Effector CD4-positive, alpha-beta T cell (primary cell): ENCODE results near the gene LHCGR. TPM values are rescaled to one million over a fixed set of nuclear protein-coding genes. Genes with fewer than 3 reads are reported as not detected.

Experiments
- DNase-seq: peaks from one replicate; pipeline ENCODE4 v3.0.0-alpha.2; 2020
- total RNA-seq: gene quantifications from one replicate; lab custom pipeline; 2026; lab: John Stamatoyannopoulos, UW

LHCGR gene
- not detected for total RNA-seq

DNA sequence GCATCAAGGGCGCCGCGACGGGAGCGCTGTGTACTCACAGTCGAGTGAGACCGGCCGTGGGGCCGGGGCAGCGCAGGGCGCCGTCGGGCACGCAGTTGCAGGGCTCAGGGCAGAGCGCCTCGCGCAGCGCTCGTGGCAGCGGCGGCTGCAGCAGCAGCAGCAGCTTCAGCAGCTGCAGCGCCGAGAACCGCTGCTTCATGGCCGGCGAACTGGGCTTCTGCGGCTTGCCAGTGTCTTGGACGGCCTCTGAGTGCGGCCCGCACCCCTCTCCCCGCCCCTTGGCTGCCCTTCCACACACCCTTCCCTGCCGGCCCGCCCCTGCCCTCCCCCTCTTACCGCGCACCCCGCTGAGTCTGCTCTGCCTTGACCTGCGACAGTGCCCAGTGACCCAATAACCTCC is at the start of gene LHCGR:
TSS of gene LHCGR (minus strand) at position 252 of the 400 bp plus-strand sequence. CDS start at position 199, 53 bp downstream.
- DNase-seq: no peak

DNA sequence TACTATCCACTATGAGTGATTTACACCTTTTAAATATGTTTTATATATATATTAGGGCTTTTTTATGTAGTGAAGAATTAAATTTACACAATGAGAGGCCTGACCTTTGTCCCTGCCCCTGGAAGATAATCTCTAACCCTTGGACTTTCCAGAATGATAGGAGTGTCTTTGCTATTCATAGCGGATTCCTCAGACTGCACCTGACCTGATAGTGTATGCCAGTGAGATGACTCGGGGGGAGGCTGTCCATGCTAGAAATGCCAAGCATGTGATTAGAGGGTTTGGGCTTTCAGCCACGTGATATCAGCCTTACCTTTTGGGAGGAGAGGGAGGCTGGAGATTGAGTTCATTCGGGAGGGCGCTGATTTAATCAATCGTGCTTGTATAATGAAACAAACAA is 44.1 kb upstream of the LHCGR start:
- DNase-seq: no peak

DNA sequence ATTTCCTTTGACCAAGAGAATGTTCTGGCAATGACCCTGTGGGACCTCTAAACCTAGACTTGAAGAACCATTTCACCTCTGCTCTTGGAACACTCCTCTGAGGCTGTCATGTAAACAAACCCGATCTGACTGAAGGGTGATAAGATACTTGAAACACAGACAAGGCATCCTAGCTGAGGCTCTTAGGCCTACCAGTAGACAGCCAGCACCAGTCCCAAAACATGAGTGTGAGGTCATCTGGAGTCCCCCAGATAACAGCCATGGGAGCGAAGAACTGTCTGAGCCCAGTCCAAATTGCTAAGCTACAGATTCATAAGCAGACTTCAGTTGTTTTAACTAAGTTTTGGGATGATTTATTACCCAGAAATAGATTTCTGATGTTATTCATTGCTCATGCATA is 39.5 kb upstream of the LHCGR start:
- no peak for DNase-seq

DNA sequence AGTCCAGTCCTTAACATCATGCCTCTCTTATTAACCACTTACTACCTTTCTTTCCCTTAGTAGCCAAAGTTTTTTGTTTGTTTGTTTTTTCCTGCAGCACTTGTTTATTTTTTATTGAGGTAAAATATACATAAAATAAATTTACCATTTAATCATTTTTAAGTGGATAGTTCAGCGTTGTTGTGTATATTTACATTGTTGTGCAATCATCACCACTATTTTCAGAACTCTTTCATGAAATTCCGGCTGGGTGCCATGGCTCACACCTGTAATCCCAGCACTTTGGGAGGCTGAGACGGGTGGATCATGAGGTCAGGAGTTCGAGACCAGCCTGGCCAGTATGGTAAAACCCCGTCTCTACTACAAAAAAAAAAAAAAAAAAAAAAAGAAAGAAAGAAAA is 38.1 kb upstream of the LHCGR start:
- DNase-seq: no peak

DNA sequence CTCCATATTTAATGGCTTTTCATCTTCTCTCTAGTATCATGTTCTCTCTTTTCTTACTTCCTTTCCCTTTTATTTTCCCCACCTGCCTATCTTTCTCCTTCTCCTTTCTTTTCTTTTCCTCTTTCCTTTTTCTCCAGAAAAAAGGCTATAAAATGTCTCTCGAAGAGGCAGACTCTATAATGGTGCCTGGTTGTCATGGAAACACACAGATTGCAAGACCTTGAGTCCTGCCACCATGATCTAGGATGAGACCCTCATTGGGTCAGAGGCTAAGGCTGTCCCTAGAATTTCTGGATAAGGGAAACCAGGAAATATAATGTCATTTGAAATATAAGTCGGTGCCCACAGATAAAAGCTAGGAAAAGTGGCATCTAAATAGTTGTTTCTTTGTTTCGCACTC is 36.5 kb upstream of the LHCGR start:
- DNase-seq: no peak

DNA sequence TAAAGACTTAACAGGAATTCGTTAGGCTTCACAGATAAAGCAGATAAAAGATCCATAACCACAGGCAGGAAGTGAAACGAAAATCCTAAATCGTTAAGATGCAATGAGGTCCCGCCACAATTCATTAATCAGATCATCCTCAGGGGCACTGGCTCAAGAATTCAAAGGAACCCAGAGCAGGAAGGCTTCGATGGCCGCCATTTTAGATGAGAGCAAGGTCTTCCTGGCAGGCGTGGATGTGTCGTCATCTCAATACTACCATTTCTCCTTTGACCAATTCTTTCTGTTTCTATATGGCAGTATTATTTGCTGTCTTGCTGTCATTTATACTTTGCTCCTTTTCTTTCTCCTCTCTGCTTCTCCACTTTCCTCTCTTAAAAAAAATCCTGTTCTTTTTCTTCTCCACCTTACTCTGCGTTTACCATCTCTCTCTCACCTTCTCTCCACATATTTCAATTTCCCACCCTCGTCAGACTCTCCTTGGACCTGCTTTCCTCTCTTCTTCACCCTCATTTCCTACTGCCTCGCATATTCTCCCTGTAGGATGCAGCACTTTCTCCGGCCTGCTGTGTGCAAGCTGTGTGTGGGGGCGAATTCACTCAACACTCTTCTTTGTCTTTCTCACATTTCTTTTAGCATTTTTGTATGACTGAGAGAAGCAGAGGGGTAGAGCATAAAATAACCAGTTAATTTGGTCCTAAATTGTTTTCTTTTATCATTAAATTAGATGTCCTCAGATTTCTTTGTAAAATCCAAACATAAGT is 35.1 kb upstream of the LHCGR start:
- no peak for DNase-seq

DNA sequence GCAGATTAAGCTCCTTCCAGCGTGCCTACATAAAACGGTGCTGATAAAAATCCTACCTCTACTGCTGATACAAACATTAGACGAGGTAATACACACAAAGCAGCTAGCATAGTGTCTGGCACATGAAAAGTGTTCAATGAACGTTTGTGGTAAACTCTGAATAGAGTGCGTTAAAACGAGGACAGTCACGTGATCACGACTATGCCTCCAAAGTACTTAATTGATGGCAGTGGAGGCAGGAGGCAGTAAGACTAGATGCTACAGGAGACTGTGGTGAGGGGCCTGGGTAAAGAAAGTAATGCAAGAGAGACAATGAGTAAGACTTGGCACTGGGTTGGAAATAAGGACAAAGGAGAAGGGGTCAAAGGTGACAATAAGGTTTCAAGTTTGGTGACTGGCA is 32.1 kb upstream of the LHCGR start:
- no peak for DNase-seq

DNA sequence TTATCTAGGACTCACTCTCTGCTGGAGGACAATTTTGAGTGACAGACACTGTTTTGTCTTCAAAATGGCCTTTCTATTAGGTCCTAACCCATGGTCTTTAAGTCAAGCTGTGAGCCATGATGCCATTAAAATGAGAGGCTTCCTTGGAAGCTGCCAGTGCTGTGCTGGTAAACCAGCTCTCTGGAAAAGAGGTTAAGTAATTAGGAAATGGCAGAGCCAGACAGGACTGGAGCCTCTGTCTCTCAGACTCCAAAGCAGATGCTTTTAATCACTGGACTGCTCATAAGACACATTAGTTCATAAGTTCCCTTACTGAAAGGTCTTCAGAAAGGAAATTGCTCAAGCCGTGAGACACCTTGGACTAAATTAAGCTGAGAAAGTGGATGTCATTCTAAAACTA is 25.8 kb upstream of the LHCGR start:
- DNase-seq: no peak

DNA sequence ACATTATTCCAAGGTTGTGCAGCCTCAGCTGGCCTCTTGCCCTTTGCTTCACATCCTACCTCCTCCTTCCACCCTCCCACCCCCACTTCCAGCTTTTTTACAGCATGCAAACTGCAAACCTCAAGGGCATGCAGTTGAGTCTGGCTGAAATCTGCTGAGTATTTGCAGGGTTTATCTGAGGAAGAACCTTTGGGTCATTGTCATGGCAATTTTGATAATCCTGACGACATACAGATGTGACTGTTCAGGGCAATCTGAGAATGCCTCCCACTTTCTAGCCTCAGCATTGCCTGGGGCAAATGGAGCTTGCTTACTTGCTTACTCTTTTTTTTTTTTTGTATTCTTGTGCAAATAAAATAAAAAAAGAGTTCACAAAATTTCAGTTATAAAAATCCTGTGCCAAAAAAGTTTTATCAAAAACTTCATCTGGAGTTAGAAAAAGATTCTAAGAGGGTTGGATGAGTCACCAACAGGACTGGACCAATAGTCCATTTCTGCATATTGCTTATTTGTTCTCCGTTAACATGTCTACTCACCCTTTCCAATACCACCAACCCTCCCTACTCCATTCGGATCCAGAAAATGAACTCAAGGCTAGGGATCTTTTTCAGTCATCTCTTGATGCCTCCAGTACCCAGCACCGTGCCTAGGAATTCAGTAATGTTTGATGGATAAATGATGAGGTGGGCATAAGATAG is 23.6 kb upstream of the LHCGR start:
- no peak for DNase-seq

DNA sequence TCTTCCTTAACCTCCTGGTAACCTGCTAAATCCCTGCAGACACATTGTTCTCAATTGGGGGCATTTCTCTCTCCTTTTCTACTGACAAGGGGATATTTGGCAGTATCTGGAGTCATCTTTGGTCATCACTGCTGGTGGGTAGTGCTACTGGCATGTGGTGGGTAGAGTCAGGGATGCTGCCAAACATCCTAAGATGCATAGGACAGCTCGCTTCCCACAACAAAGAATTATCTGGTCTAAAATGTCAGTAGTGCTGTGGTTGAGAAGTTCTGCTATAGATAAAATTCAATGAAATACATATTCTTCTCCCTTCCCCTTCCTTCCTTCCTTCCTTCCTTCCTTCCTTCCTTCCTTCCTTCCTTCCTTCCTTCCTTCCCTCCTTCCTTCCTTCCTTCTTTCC is 18.7 kb upstream of the LHCGR start:
- DNase-seq: no peak

DNA sequence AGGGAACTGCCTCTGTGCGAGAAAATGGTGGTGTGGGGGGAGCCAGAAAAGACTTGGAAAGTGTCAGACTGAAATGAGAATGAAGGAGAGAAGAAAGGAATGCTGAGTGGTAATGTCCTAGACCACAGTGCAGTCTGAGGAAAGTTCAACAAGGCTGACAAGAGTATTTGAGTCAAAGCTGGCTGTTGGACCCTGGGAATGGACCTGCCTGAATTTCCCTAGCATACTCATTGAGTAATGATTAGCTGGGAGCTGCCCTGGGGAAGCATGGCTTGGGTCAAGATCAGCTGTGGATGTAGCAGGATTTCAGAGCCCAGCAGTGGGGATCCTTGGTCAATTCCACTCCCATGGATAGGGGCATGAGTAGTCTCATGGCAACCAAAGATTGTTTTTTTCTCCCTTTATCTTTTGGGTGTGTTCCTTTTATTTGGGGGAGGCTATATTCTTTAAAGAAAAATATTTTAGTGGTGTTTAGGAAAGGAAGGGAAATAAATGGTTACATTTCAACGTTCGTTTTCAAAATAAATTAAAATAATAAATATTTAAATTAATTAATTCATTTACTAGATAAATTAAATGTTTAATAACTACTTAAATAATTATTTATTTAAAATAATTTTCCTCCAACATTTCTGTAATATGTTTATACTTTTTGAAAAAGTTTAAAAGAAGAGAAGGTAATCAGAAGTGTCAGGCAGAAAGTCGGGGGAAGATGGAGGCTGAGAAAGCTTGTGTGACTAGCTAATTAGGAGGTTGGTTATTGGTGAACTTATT is 15.9 kb upstream of the LHCGR start:
- DNase-seq: no peak

DNA sequence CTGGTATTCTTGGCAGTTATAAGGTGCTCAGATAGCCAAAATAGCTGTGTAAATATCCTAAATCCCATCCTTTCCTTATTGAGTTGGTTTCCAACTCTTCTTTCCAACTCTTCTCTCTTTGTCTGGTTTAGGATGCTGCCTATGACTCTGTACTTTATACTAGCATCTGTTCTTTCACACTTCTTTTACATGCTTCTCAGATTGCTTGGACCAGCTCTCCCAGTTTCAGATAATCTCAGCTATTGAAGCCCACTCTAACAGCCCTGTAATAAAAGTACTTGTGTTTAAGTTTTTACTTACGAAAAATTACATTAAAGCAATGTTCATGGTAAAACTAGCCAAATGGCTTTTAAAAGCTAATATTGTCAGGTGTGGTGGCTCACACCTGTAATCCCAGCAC is 14.7 kb upstream of the LHCGR start:
- DNase-seq: no peak

DNA sequence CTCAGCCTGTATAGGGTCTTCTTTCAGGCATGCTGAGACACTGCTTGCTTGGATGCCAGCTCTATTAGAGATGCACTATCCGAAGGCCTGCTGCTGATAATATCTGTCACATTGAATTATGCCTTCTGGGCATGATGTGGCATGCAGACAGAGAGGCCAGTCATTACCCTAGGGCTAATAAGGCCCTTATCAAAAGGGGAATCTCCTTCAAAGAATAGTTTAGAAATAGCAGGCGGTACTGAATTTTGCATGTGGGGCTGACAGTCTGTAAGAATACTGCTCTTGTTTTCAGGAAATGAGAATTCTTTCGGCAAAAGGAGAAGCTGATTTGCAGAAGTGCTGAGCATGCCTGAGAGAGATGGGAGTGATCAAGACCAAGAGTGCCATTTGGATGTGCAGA is 13.1 kb upstream of the LHCGR start:
- DNase-seq: no peak

DNA sequence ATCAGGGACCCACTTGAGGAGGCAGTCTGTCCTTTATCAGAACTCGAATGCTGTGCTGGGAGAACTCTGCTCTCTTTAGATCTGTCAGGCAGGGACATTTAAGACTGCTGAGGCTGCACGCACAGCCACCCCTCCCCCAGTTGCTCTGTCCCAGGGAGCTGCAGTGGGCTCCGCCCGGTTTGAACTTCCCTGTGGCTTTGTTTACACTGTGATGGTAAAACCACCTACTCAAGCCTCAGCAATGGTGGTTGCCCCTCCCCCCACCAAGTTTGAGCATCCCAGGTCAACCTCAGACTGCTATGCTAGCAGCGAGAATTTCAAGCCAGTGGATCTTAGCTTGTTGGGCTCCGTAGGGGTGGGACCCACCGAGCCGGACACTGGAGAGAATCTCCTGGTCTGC is 11.8 kb upstream of the LHCGR start:
- no peak for DNase-seq

DNA sequence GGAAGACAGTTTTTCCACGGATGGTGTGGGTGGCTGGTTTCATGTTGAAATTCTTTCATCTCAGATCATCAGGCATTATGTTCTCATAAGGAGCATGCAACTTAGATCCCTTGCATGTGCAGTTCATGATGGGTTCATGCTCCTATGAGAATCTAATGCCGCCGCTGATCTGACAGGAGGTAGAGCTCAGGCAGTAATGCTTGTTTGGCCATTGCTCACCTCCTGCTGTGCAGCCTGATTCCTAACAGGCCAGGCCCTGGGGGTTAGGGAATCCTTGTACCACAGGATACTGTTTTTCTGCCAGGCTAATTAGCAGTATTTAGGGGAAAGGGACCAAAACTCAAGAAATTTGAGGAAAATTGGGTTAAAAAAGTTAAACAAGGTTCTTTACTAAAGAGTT is 5.3 kb upstream of the LHCGR start:
- no peak for DNase-seq

DNA sequence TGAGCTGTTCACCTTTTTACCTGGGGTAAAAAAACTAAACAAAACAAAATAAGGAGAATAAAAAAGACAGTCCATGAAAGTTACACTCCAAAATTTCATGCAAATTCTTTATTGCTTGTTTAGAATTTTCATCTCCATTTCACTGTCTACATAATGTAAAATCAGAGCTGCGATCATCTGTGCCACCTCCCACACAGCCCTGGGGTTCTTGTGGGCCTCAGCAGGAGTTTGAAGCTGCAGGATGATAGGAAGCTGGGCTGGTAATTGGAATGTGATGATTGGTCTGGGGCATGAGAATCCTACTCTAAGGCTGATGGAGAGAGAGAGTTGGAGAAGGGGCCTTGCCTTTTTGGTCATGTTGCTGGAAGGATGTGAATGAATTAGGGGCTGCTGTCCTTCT is 4.2 kb upstream of the LHCGR start:
- DNase-seq: no peak

DNA sequence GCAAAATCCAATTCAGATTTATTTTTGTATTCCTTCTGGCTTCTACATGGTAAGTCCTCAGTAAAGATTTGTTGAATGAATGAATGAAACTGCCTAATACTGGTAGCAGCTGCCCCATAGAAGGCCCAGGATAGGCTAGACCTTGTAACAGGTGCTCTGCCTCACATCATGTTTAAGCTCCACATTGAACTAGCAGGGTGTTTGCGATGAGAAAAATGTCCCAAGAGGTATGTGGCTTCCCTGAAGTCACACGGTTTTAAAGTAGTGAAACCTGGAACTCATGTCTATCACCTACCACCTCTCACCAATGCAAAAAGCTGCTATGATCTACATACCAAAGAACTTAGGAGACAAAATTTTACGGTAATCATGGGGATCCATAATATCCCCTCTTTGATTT is 765 bp upstream of the LHCGR start:
- no peak for DNase-seq

DNA sequence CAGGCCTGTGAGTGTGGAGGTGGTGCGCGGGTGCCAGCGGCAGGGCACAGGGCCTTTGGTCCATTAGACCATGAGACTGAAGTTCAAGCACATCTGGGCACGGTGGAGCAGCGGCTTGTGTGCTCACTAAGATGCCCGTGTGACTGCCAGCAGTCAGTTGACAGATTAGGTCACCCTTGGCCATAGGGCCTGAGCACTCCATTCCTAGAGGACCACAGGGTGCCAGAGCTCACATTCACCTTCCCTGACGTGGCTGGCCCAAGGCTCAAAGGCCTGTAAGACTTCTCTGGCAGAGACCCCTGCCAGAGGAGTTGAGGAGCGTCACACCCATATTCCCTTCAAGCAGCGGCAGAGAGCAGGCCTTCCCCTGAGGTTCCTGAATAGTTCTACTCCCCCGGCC is 650 bp downstream of the LHCGR start:
- no peak for DNase-seq

DNA sequence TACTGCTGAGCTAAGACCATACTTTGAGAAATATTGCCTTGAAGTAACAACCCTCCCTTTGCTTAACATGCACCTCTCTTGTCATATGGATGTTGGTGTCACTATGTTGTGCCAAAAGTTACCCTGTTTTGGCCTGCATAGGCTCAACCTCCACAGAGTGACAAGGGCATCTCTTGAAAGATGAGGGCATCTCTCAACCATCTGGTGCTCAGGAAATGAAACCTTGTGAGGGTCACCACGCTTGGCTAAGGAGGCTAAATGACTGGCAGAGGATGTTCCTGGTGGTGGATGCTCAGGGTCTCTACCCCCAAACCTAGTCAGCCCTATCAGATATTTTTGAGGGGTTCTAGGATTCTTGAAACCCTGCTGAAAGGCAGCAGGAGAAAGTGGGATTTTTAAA is 2.3 kb downstream of the LHCGR start:
- no peak for DNase-seq

DNA sequence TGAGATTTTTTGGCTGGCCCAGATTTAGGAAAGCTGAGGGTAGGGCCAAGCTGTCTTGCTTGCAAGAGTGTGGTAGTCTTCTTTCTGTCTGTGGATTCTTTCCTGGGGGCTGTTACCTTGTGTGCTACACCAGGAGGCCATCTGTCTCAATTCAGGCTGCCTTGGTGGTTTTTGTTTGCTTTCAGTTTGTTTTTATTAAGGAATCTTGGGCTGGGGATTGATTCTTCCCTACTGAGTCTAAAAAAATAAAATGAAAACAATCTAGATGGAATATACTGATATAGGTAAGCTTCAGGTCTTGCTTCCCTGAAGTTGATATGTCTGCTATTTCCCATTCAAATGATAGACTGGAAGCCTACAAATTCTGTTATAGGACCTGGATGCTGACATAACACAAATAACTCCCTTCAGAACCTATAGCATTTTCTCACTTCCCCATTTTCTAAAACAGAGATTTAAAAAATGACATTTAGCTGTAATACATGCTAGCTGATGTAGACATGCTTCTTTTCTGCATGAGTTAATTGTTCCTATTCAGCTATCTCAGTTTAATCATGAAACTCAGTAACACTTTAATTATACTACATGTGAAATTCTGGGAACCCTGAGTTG is 5.3 kb downstream of the LHCGR start:
- no peak for DNase-seq

DNA sequence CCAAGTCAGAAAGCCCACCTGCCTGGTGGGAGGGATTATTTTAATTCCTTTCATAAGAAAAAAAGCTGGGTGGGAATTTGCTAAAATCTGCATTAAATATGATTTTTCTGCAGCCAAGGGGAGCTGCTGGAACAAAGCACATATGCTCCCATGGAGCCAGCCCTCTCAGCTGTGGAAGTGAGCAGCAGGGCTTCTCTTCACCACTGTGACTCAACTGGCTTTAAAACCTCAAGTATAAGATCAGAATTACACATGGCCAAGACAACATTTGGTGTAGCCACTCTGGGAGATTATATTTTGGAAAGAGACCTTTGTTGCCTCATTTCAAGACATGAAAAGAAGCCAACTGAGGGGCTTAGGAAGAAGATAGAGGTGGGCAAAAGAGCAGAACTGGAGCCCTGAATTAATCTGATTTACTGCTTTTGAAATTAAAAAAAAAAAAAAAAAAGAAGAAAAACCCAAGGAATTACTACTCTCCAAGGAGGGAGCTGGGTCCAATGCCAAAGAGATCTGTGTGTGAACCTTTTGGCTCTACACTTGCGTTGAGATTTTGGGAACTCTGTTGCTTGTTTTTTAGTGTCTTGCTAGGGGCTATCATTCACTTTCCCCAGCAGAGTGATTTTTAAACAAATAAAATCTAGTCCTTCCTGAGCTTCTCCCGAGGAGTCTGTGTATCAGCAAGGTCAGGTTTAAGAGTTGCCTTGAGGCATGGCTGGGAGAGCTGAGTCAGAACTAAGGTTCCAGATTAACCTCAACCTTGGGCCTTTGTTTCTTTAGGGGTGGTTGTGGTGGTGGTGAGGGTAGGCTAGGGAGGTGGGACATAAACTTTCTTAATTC is 6.0 kb downstream of the LHCGR start:
- DNase-seq: no peak

DNA sequence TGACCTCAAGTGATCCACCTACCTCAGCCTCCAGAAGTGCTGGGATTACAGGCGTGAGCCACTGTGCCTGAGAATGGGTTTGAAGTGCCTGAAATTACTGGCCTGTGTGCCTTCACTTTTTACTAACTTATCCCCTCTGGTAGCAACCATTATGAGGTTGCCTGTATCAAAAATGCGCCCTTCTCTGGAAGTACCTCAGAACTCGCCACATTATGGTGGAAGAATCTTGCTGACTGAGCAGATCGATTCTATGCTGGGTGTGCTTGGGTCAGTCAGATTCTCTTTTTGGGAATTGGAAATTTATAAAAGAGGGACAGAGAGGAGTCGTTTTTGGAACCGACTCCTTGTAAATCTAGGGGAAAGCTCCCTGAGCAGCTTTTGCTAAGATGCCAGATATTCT is 8.2 kb downstream of the LHCGR start:
- no peak for DNase-seq
